Fibroblast of lung (primary cell): ENCODE data around the gene CCNY. TPM values are rescaled to one million over a fixed set of nuclear protein-coding genes. Genes with fewer than 3 reads are reported as not detected.

ENCODE experiments used
- DNase-seq, 2 donors: peaks; one replicate each; pipeline versions ENCODE4 v3.0.0 to v3.0.0-alpha.2; 2010; ENCODE audit warnings: low read depth in 2 of 2
- H2AFZ ChIP-seq: 2 replicates; pipeline ENCODE4 v1.5.1; 2012; ENCODE audit warnings: low read length, control low read depth, inconsistent platforms
- H3K27ac ChIP-seq: 2 replicates; pipeline ENCODE4 v1.5.1; 2011; ENCODE audit warnings: low read length, control low read depth; ENCODE audit not compliant: insufficient read depth
- H3K27me3 ChIP-seq: 2 replicates; pipeline ENCODE4 v1.5.1; 2011; ENCODE audit warnings: mild to moderate bottlenecking, low read length; ENCODE audit not compliant: control insufficient read depth, insufficient read depth
- H3K36me3 ChIP-seq: 2 replicates; pipeline ENCODE4 v1.5.1; 2011; ENCODE audit warnings: low read length; ENCODE audit not compliant: control insufficient read depth, insufficient read depth
- H3K4me1 ChIP-seq: 2 replicates; pipeline ENCODE4 v1.5.1; 2011; ENCODE audit warnings: low read length; ENCODE audit not compliant: control insufficient read depth, insufficient read depth; ENCODE audit errors: extremely low read depth
- H3K4me2 ChIP-seq: 2 replicates; pipeline ENCODE4 v1.5.1; 2011; ENCODE audit warnings: low read length, control low read depth; ENCODE audit not compliant: insufficient read depth; ENCODE audit errors: extremely low read depth
- H3K4me3 ChIP-seq, 4 experiments: fragments of 200-600 bp in 1 of 4; sonication (generic) in 1 of 4; replicated peaks in 1 of 4; 2 replicates each; pipeline ENCODE4 v1.5.1; 2011 to 2016; ENCODE audit warnings: low read length in 4 of 4, low read depth in 3 of 4, mild to moderate bottlenecking in 3 of 4, control low read depth in 2 of 4, inconsistent platforms in 1 of 4, mixed read lengths in 1 of 4; ENCODE audit not compliant: insufficient read depth in 1 of 4; ENCODE audit errors: control extremely low read depth in 1 of 4
- H3K79me2 ChIP-seq: 2 replicates; pipeline ENCODE4 v1.5.1; 2012; ENCODE audit warnings: mild to moderate bottlenecking, low read length, inconsistent platforms; ENCODE audit not compliant: control insufficient read depth, insufficient read depth
- H3K9ac ChIP-seq: 2 replicates; pipeline ENCODE4 v1.5.1; 2011; ENCODE audit warnings: mild to moderate bottlenecking, low read length, control low read depth; ENCODE audit not compliant: insufficient read depth
- H3K9me3 ChIP-seq: 2 replicates; pipeline ENCODE4 v1.5.1; 2012; ENCODE audit warnings: low read depth, low read length; ENCODE audit not compliant: control insufficient read depth, insufficient read depth
- H4K20me1 ChIP-seq: 2 replicates; pipeline ENCODE4 v1.5.1; 2011; ENCODE audit warnings: low read length; ENCODE audit not compliant: control insufficient read depth, insufficient read depth; ENCODE audit errors: extremely low read depth
- CTCF ChIP-seq, 2 donors: IDR thresholded peaks in 1 of 2; conservative IDR thresholded peaks in 1 of 2; 1 replicate in 1 of 2; 2 replicates in 1 of 2; pipeline ENCODE4 v1.5.1; 2011 to 2012; ENCODE audit warnings: low read length in 2 of 2, control low read depth in 1 of 2, inconsistent platforms in 1 of 2, low read depth in 1 of 2, mild to moderate bottlenecking in 1 of 2
- EZH2 ChIP-seq: IDR thresholded peaks from 2 replicates; pipeline ENCODE4 v1.5.1; 2012; ENCODE audit warnings: low read length, control low read depth, mild to moderate bottlenecking; ENCODE audit errors: missing control alignments
- polyA plus RNA-seq, 2 donors: library from polyadenylated mRNA; depleted of rRNA in 1 of 2; stranded (reverse) in 1 of 2; unstranded in 1 of 2; fragments of >200 nt; gene quantifications; 2 replicates each; pipeline ENCODE4 v1.2.1, GENCODE V29; 2011 to 2012; ENCODE audit warnings: missing spikeins in 1 of 2
- total RNA-seq: library from RNA; depleted of rRNA; stranded (reverse); fragments of >200 nt; gene quantifications from 2 replicates; pipeline ENCODE4 v1.2.1, GENCODE V29; 2014

Gene CCNY
- total and polyA plus RNA-seq, 2 donors (not counting 1 experiment from before 2014, with no cell fraction given): 34.7 to 66.4 TPM

GRCh38 chr10:35580423-35580770 lies 244.1 kb downstream of the CCNY start:
- TF ChIP-seq CTCF (conservative IDR thresholded peaks at IDR 0.05 in 1 of 2, IDR thresholded peaks at IDR 0.05 in 1 of 2; ENCODE audit: low read depth in 1 of 2, low read length in 2 of 2) (no peak), EZH2 (no peak)
- DNase-seq: no peak
- Histone ChIP-seq H3K4me3 (no peak overlapping the region), H3K4me2 (no peak overlapping the region), H3K27me3 (no peaks in the 10 kb centered on the region), H3K27ac (no peak overlapping the region), H3K9ac (no peak overlapping the region), H3K9me3 (no peaks in the 10 kb centered on the region), H3K36me3 (no peaks in the 10 kb centered on the region), H2AFZ (no peak overlapping the region), H3K79me2 (no peaks in the 10 kb centered on the region), H4K20me1 (no peaks in the 10 kb centered on the region), H3K4me1 (no peaks in the 10 kb centered on the region)

- Histone ChIP-seq H2AFZ (no peak overlapping the region), H3K27me3 (peaks cover 8% of the 10 kb centered on the region), H3K4me1 (no peaks in the 10 kb centered on the region), H3K36me3 (no peaks in the 10 kb centered on the region), H3K4me2 (no peak overlapping the region), H3K4me3 (no peak overlapping the region), H3K27ac (no peak overlapping the region), H3K9ac (no peak overlapping the region), H3K9me3 (no peaks in the 10 kb centered on the region), H4K20me1 (no peaks in the 10 kb centered on the region), H3K79me2 (no peaks in the 10 kb centered on the region)
- DNase-seq: no peak
- no peak for TF ChIP-seq EZH2
- no peak for TF ChIP-seq CTCF (conservative IDR thresholded peaks at IDR 0.05 in 1 of 2, IDR thresholded peaks at IDR 0.05 in 1 of 2; ENCODE audit: low read depth in 1 of 2, low read length in 2 of 2)
These were observed 245.3 kb downstream of the CCNY start for GRCh38 chr10:35581655-35582054.

- Histone ChIP-seq H3K27ac (no peak overlapping the region), H4K20me1 (no peaks in the 10 kb centered on the region), H3K79me2 (no peaks in the 10 kb centered on the region), H3K36me3 (no peaks in the 10 kb centered on the region), H3K4me1 (no peaks in the 10 kb centered on the region), H3K4me3 (no peak overlapping the region), H3K9me3 (no peaks in the 10 kb centered on the region), H3K27me3 (peaks cover 8% of the 10 kb centered on the region), H3K4me2 (no peak overlapping the region), H2AFZ (no peak overlapping the region), H3K9ac (no peak overlapping the region)
- TF ChIP-seq CTCF (conservative IDR thresholded peaks at IDR 0.05 in 1 of 2, IDR thresholded peaks at IDR 0.05 in 1 of 2; ENCODE audit: low read depth in 1 of 2, low read length in 2 of 2) (no peak), EZH2 (no peak)
- DNase-seq: no peak
These were observed 248.6 kb downstream of the CCNY start for GRCh38 chr10:35584946-35585345.
